T-cell (primary cell): ENCODE results near the gene CNTN2. TPM values are rescaled to one million over a fixed set of nuclear protein-coding genes. Genes with fewer than 3 reads are reported as not detected.

Experiments used
- ATAC-seq, 4 experiments: fragments of 200-7000 bp in 3 of 4; fragments of 150-1000 bp in 1 of 4; cut with Tn5 transposase; replicated peaks in 1 of 4; 1 replicate in 3 of 4; 2 replicates in 1 of 4; pipeline ENCODE4 v1.10.0; 2021; ENCODE audit warnings: moderate library complexity in 3 of 4, mild to moderate bottlenecking in 2 of 4, moderate number of reproducible peaks in 1 of 4
- CTCF ChIA-PET, 2 donors: fragments of 300-600 bp; sonication (Branson Sonifier 250); formaldehyde crosslinking; loops; one replicate each; lab custom pipeline; 2022; ENCODE audit warnings: antibody characterized with exemption in 2 of 2; lab: Charles Lee
- POLR2A ChIA-PET, 2 donors: fragments of 300-600 bp; sonication (Branson Sonifier 250); formaldehyde crosslinking; loops; one replicate each; lab custom pipeline; 2022; ENCODE audit warnings: antibody characterized with exemption in 2 of 2; lab: Charles Lee
- DNase-seq, 35 experiments: peaks; one replicate each; pipeline versions ENCODE4 v3.0.0 to v3.0.0-alpha.2; 2013 to 2023
- H3K27ac ChIP-seq: one replicate; pipeline ENCODE4 v1.5.1; 2013; ENCODE audit warnings: low read length
- H3K27me3 ChIP-seq, 2 experiments: replicated peaks in 1 of 2; 1 replicate in 1 of 2; 2 replicates in 1 of 2; pipeline versions ENCODE4 v1.6.1 to v1.7.0; 2013; ENCODE audit warnings: low read length in 1 of 2, mixed read lengths in 1 of 2; ENCODE audit not compliant: control insufficient read depth in 2 of 2, insufficient read depth in 2 of 2; ENCODE audit errors: extremely low read depth in 1 of 2
- H3K36me3 ChIP-seq, 2 donors: 1 replicate in 1 of 2; 2 replicates in 1 of 2; pipeline versions ENCODE4 v1.6.1 to v1.7.0; 2013; ENCODE audit warnings: low read length in 1 of 2; ENCODE audit not compliant: control insufficient read depth in 2 of 2, insufficient read depth in 1 of 2; ENCODE audit errors: extremely low read depth in 1 of 2
- H3K4me1 ChIP-seq, 2 experiments: 1 replicate in 1 of 2; 2 replicates in 1 of 2; pipeline versions ENCODE4 v1.6.1 to v1.7.0; 2013; ENCODE audit warnings: low read length in 2 of 2, mixed read lengths in 1 of 2; ENCODE audit not compliant: insufficient read depth in 2 of 2, control insufficient read depth in 1 of 2; ENCODE audit errors: extremely low read depth in 1 of 2
- H3K4me3 ChIP-seq, 2 donors: 1 replicate in 1 of 2; 2 replicates in 1 of 2; pipeline versions ENCODE4 v1.5.1 to v1.7.0; 2013; ENCODE audit warnings: mild to moderate bottlenecking in 2 of 2, low read length in 1 of 2, moderate library complexity in 1 of 2; ENCODE audit not compliant: control insufficient read depth in 1 of 2; ENCODE audit errors: extremely low read depth in 1 of 2
- H3K9me3 ChIP-seq: 2 replicates; pipeline ENCODE4 v1.7.0; 2013
- H3K27ac Mint-ChIP-seq, 2 donors: one replicate each; pipeline ENCODE4 v1.8.0; 2020 to 2021; ENCODE audit warnings: mild to moderate bottlenecking in 2 of 2, mixed read lengths in 2 of 2
- H3K27me3 Mint-ChIP-seq, 2 donors: one replicate each; pipeline ENCODE4 v1.8.0; 2021 to 2022; ENCODE audit warnings: mixed read lengths in 2 of 2
- H3K36me3 Mint-ChIP-seq: one replicate; pipeline ENCODE4 v1.8.0; 2021; ENCODE audit warnings: mixed read lengths
- H3K4me1 Mint-ChIP-seq, 3 donors: one replicate each; pipeline ENCODE4 v1.8.0; 2020 to 2022; ENCODE audit warnings: mixed read lengths in 3 of 3, mild to moderate bottlenecking in 1 of 3
- H3K4me3 Mint-ChIP-seq, 3 donors: one replicate each; pipeline ENCODE4 v1.8.0; 2020 to 2022; ENCODE audit warnings: mild to moderate bottlenecking in 3 of 3, mixed read lengths in 3 of 3, moderate library complexity in 3 of 3
- H3K9me3 Mint-ChIP-seq, 3 donors: one replicate each; pipeline ENCODE4 v1.8.0; 2020 to 2022; ENCODE audit warnings: mixed read lengths in 3 of 3
- WGBS: methylation state at CpG from one replicate; pipeline ENCODE4 v1.1.5; 2013; ENCODE audit warnings: missing lambda C conversion rate; ENCODE audit not compliant: insufficient coverage; 5-methylcytosine and 5-hydroxymethylcytosine counted together
- total RNA-seq, 35 experiments: library from RNA in 6 of 35; stranded (reverse) in 6 of 35; fragments of 120-200 nt in 1 of 35; gene quantifications; one replicate each; pipeline versions ENCODE4 v1.2.1 to v1.2.4 and lab custom pipeline; 2013 to 2026

CNTN2 gene
- total RNA-seq, 5 donors from 2014 or later (not counting 1 experiment from before 2014, with no cell fraction given): not detected

DNA sequence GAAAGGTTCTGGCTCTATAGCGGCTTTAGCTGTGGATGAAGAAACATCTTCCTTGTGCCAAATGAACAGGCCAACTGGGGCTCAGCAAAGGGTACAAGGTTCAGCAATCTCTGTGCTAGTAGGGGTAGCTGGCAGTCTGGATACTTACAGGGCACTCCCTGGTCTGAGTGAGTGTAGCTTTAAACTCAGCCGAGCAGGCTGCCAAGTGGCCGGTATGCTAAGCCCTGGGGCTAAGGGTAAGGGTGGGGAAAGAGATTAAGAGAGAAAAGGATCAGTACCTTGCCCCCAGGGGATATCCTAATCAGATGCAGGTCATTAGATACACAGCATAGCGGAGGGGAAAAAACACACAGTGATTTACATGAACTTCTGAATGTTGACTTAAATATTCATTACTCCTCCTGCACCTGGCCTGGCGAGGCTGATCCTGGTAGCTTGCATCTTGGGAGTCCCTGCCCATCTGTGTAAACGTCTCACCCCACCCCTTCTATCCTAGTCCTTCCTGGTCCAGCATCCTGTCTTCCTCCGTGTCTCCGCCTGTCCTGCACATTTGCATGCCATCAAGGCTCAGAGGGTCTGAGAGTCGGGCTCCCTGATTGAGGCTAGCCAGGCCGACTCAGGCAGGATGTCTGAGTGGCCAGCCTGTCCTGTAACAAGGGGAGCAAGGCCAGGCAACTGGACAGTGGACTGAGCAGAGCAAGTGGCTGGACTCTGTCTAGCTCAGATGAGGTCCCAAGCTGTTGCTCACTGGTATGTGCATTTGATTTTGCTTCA lies 39.5 kb upstream of the CNTN2 start:
- H3K4me1 Mint-ChIP-seq: no peaks in the 10 kb centered on the region
- no peaks in the 10 kb centered on the region for H3K4me1 ChIP-seq
- peaks cover 2 to 12% of the 10 kb centered on the region in 2 donors for H3K27me3 Mint-ChIP-seq
- CTCF ChIA-PET: no interaction called here
- no peaks in the 10 kb centered on the region for H3K36me3 Mint-ChIP-seq
- WGBS: 88% methylated on average over 8 of the region's 10 CpGs
- H3K27ac Mint-ChIP-seq: no peak overlapping the region
- no peaks in the 10 kb centered on the region for H3K36me3 ChIP-seq
- POLR2A ChIA-PET: no interaction called here
- no peaks in the 10 kb centered on the region for H3K9me3 ChIP-seq
- peaks cover 0 to 32% of the 10 kb centered on the region in 2 experiments for H3K27me3 ChIP-seq
- DNase-seq (no peak), ATAC-seq (no peak)
- H3K4me3 ChIP-seq: no peak overlapping the region
- H3K4me3 Mint-ChIP-seq: no peak overlapping the region
- H3K27ac ChIP-seq: no peak overlapping the region
- no peaks in the 10 kb centered on the region for H3K9me3 Mint-ChIP-seq

- H3K36me3 Mint-ChIP-seq: no peaks in the 10 kb centered on the region
Measured at GRCh38 chr1:205004351-205004750, 38.7 kb upstream of the CNTN2 start.

DNA sequence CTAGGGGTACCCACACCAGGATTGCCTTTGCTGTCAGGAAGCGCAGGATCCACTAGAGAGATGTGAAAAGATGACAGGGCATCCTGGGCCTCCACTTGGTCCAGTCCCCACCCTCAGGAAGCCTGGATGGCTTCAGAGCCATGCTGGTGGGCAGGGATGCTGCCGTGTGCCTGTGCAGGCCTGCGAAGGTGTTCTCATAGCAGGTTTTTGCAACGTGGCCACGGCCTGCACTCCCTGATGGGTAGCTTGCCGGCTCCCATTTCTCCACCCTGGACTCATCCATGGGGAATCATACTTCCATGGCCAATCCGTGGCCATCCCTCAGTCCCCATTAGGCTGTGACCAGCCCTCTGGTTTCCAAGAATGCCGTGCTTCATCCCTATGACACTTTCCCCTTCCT lies 34.1 kb upstream of the CNTN2 start:
- H3K4me3 Mint-ChIP-seq: no peak overlapping the region
- Histone ChIP-seq H3K36me3 (no peaks in the 10 kb centered on the region), H3K27ac (no peak overlapping the region), H3K9me3 (no peaks in the 10 kb centered on the region), H3K27me3 (peaks cover 0 to 15% of the 10 kb centered on the region in 2 experiments), H3K4me3 (no peak overlapping the region), H3K4me1 (no peaks in the 10 kb centered on the region)
- H3K9me3 Mint-ChIP-seq: no peaks in the 10 kb centered on the region
- ATAC-seq (no peak), DNase-seq (no peak)
- CTCF ChIA-PET: no interaction called here
- no peak overlapping the region for H3K27ac Mint-ChIP-seq
- POLR2A ChIA-PET: no interaction called here
- WGBS: 73% methylated on average over 8 of the region's 8 CpGs
- H3K36me3 Mint-ChIP-seq: no peaks in the 10 kb centered on the region
- H3K27me3 Mint-ChIP-seq: peaks cover 0 to 12% of the 10 kb centered on the region in 2 donors
- no peaks in the 10 kb centered on the region for H3K4me1 Mint-ChIP-seq

More at GRCh38 chr1:205004351-205004750, 38.7 kb upstream of the CNTN2 start:
- no peaks in the 10 kb centered on the region for H3K4me1 Mint-ChIP-seq
- Histone ChIP-seq H3K27me3 (peaks cover 0 to 32% of the 10 kb centered on the region in 2 experiments), H3K27ac (no peak overlapping the region), H3K4me3 (no peak overlapping the region), H3K9me3 (no peaks in the 10 kb centered on the region), H3K36me3 (no peaks in the 10 kb centered on the region), H3K4me1 (no peaks in the 10 kb centered on the region)
- no peak overlapping the region for H3K4me3 Mint-ChIP-seq
- no CpG with 5 or more reads among the region's 3 CpGs for WGBS
- ChIA-PET POLR2A (no interaction called here), CTCF (no interaction called here)
- no peak for DNase-seq
- H3K27ac Mint-ChIP-seq: no peak overlapping the region
- no peaks in the 10 kb centered on the region for H3K9me3 Mint-ChIP-seq
- peaks cover 2 to 12% of the 10 kb centered on the region in 2 donors for H3K27me3 Mint-ChIP-seq
- no peak for ATAC-seq

GRCh38 chr1:205009670-205010069 lies 33.3 kb upstream of the CNTN2 start:
- DNase-seq: no peak
- Histone ChIP-seq H3K36me3 (no peaks in the 10 kb centered on the region), H3K4me1 (no peaks in the 10 kb centered on the region), H3K4me3 (no peak overlapping the region), H3K9me3 (no peaks in the 10 kb centered on the region), H3K27ac (no peak overlapping the region), H3K27me3 (peaks cover 0 to 18% of the 10 kb centered on the region in 2 experiments)
- no peak for ATAC-seq
- Mint-ChIP-seq H3K4me3 (no peak overlapping the region), H3K27ac (no peak overlapping the region), H3K36me3 (no peaks in the 10 kb centered on the region), H3K4me1 (no peaks in the 10 kb centered on the region), H3K27me3 (peaks cover 0 to 12% of the 10 kb centered on the region in 2 donors), H3K9me3 (no peaks in the 10 kb centered on the region)
- 91% methylated on average over 9 of the region's 12 CpGs for WGBS
- ChIA-PET POLR2A (no interaction called here), CTCF (no interaction called here)

- Mint-ChIP-seq H3K27me3 (no peaks in the 10 kb centered on the region), H3K27ac (no peak overlapping the region), H3K4me1 (no peaks in the 10 kb centered on the region), H3K9me3 (no peaks in the 10 kb centered on the region), H3K36me3 (no peaks in the 10 kb centered on the region), H3K4me3 (no peak overlapping the region)
- Histone ChIP-seq H3K27ac (no peak overlapping the region), H3K27me3 (peaks cover 0 to 15% of the 10 kb centered on the region in 2 experiments), H3K9me3 (no peaks in the 10 kb centered on the region), H3K4me1 (no peaks in the 10 kb centered on the region), H3K36me3 (no peaks in the 10 kb centered on the region), H3K4me3 (no peak overlapping the region)
- DNase-seq: no peak
- ChIA-PET POLR2A (no interaction called here), CTCF (no interaction called here)
- 79% methylated on average over 8 of the region's 13 CpGs for WGBS
- ATAC-seq: no peak
Measured at GRCh38 chr1:205012391-205013140, 30.4 kb upstream of the CNTN2 start.

DNA sequence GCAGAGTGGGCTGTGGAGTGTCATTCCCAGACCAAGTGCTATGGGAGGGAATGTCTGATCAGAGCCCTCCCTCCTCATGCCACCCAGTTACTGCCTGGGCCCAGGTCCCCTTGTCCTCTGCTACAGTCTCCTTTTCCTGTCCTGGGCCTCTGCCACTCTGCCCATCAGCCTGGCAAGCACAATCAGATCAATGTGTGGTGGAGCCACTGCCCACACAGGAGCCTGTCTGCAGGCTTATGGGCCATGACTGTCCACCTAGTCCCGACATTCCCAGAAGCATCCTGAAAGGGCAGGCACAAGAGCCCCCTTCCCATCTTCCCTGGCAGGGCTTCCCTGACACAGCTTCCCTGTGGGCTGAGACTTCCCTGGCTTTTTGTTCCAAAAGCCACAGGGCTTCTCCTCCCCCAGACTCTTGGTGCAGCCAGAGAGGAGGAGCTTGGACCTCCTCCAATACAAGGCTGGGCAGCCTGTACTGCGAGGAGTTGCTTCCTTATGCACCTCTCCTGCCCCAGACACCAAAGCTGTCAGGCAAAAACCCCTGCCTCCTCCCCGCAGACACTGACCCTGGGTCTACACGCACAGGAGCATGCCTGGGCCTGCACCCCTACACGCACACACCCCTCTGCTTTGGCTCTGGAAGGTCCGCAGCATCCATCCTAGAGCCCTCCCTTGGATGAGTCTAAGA lies 29.2 kb upstream of the CNTN2 start:
- Mint-ChIP-seq H3K27ac (no peak overlapping the region), H3K9me3 (no peaks in the 10 kb centered on the region), H3K4me3 (no peak overlapping the region), H3K27me3 (no peaks in the 10 kb centered on the region), H3K36me3 (no peaks in the 10 kb centered on the region), H3K4me1 (no peaks in the 10 kb centered on the region)
- Histone ChIP-seq H3K27me3 (peaks cover 0 to 23% of the 10 kb centered on the region in 2 experiments), H3K4me1 (no peaks in the 10 kb centered on the region), H3K9me3 (no peaks in the 10 kb centered on the region), H3K27ac (no peak overlapping the region), H3K4me3 (no peak overlapping the region), H3K36me3 (no peaks in the 10 kb centered on the region)
- DNase-seq (no peak), ATAC-seq (no peak)
- ChIA-PET POLR2A (no interaction called here), CTCF (no interaction called here)
- WGBS: 83% methylated on average over 1 of the region's 6 CpGs
